Inferior parietal cortex (tissue), 1 donor: ENCODE measurements around the gene CCNG2.
"Not testable (repeated sequence)": the region's sequence is repeated elsewhere in the genome, so short reads cannot be mapped to it uniquely, and the experiment has no call there.

Source experiments
- DNase-seq: peaks from one replicate; pipeline ENCODE4 v3.0.0-alpha.2; 2016; ENCODE audit errors: extremely low spot score

Gene CCNG2

GRCh38 chr4:77156912-77157858, at the start of gene CCNG2:
Gene CCNG2 (plus strand): TSS chr4:77157207. CDS start chr4:77158533, 1,326 bp downstream.
- DNase-seq = no peak

- no peak for DNase-seq
These were observed 46.3 kb upstream of the CCNG2 start for GRCh38 chr4:77110730-77111129.

- no peak for DNase-seq
These were observed 43.9 kb upstream of the CCNG2 start for GRCh38 chr4:77113069-77113468.

GRCh38 chr4:77117721-77118120, 39.3 kb upstream of the CCNG2 start:
- no peak for DNase-seq

- no peak for DNase-seq
These were observed 36.0 kb upstream of the CCNG2 start for GRCh38 chr4:77120886-77121508.

GRCh38 chr4:77121736-77122240, 35.2 kb upstream of the CCNG2 start:
- DNase-seq = no peak

GRCh38 chr4:77122656-77123055, 34.4 kb upstream of the CCNG2 start:
- no peak for DNase-seq

- no peak for DNase-seq
These were observed 33.6 kb upstream of the CCNG2 start for GRCh38 chr4:77123411-77123810.

- DNase-seq = no peak
These were observed 32.4 kb upstream of the CCNG2 start for GRCh38 chr4:77124576-77124975.

- DNase-seq = no peak
These were observed 31.0 kb upstream of the CCNG2 start for GRCh38 chr4:77125961-77126360.

GRCh38 chr4:77126809-77127208, 30.2 kb upstream of the CCNG2 start:
- DNase-seq = no peak

- no peak for DNase-seq
These were observed 29.8 kb upstream of the CCNG2 start for GRCh38 chr4:77127215-77127614.

GRCh38 chr4:77127837-77128621, 29.0 kb upstream of the CCNG2 start:
- DNase-seq = no peak

- no peak for DNase-seq
These were observed 24.2 kb upstream of the CCNG2 start for GRCh38 chr4:77132652-77133312.

- DNase-seq = not testable (repeated sequence)
These were observed 19.6 kb upstream of the CCNG2 start for GRCh38 chr4:77137448-77137847.

GRCh38 chr4:77141964-77142645, 14.9 kb upstream of the CCNG2 start:
- DNase-seq = no peak

- no peak for DNase-seq
These were observed 14.4 kb upstream of the CCNG2 start for GRCh38 chr4:77142646-77143028.

GRCh38 chr4:77143091-77143490, 13.9 kb upstream of the CCNG2 start:
- no peak for DNase-seq

GRCh38 chr4:77145842-77146185, 11.2 kb upstream of the CCNG2 start:
- DNase-seq = no peak

GRCh38 chr4:77146186-77147078, 10.6 kb upstream of the CCNG2 start:
- DNase-seq = no peak
